ENCODE measurements around the gene ACRV1. TPM values are rescaled to one million over a fixed set of nuclear protein-coding genes. Genes with fewer than 3 reads are reported as not detected.
A peak's percentile ranks its signal among the peaks of the same experiment; 100 is the strongest.
"Not testable (repeated sequence)": the region's sequence is repeated elsewhere in the genome, so short reads cannot be mapped to it uniquely, and the experiment has no call there.

ACRV1 gene, protein sequence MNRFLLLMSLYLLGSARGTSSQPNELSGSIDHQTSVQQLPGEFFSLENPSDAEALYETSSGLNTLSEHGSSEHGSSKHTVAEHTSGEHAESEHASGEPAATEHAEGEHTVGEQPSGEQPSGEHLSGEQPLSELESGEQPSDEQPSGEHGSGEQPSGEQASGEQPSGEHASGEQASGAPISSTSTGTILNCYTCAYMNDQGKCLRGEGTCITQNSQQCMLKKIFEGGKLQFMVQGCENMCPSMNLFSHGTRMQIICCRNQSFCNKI
- not detected in 2 replicates for total RNA-seq

DNA sequence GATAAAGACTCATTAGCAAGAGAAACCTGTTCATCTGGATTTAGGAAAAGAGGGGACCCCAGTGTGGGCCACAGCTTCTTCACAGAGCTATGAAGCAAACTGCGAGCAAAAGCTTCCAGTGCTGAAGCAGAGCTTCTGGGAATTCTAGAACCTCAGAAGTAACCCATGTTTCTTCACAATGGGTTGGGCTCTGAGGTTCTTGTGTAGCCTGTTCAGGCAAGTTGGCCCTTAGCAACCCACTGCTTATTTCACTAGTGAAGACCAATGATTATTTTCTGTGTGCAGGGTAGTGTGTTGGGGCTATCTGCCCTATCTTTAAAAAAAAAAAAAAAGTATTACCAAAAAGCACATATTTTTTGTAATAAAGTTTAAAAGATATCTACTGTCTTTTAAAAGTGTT is at the start of gene ACRV1:
Gene ACRV1, minus strand, starts transcription at position 101 of the 400 bp plus-strand sequence. Its CDS starts 67 bp downstream, at position 34.
- no peak for FAIRE-seq
- DNase-seq (ENCODE audit: low read depth), result peak; percentile 15
- Histone ChIP-seq H3K36me3 (ENCODE audit: control insufficient read depth, insufficient read depth, low read length) (no peaks in the 10 kb centered on the region), H3K4me3 (ENCODE audit: low read depth, low read length) (no peak within 1 kb of the TSS), H3K27me3 (ENCODE audit: control insufficient read depth, insufficient read depth, low read length) (no peaks in the 10 kb centered on the region)
- TF ChIP-seq, protein P1, sequence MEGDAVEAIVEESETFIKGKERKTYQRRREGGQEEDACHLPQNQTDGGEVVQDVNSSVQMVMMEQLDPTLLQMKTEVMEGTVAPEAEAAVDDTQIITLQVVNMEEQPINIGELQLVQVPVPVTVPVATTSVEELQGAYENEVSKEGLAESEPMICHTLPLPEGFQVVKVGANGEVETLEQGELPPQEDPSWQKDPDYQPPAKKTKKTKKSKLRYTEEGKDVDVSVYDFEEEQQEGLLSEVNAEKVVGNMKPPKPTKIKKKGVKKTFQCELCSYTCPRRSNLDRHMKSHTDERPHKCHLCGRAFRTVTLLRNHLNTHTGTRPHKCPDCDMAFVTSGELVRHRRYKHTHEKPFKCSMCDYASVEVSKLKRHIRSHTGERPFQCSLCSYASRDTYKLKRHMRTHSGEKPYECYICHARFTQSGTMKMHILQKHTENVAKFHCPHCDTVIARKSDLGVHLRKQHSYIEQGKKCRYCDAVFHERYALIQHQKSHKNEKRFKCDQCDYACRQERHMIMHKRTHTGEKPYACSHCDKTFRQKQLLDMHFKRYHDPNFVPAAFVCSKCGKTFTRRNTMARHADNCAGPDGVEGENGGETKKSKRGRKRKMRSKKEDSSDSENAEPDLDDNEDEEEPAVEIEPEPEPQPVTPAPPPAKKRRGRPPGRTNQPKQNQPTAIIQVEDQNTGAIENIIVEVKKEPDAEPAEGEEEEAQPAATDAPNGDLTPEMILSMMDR (IDR thresholded peaks at IDR 0.05; ENCODE audit: insufficient read depth, low read length, severe bottlenecking), result no peak

DNA sequence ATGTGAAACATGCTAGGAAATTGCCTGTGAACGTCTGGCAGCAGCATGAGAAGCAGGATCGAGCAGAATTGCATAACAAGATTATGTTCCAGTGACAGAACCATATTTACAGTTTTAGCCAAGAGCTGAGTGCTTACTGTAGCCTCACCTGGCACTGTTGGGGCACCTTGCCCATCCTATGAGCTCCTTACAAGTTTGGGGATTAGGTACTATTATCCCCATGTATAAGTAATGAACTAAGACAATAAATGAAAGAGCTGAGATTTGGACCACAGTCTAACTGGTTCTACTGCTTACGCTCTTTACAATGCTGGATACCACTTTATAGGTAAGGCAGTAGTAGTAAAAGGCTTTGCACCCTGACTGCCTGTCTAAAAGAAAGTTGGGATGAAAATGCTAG is 48.3 kb upstream of the ACRV1 start:
- DNase-seq (ENCODE audit: low read depth) (no peak), FAIRE-seq (no peak)
- Histone ChIP-seq H3K4me3 (ENCODE audit: low read depth, low read length) (no peak overlapping the region), H3K36me3 (ENCODE audit: control insufficient read depth, insufficient read depth, low read length) (no peaks in the 10 kb centered on the region), H3K27me3 (ENCODE audit: control insufficient read depth, insufficient read depth, low read length) (no peaks in the 10 kb centered on the region)
- TF ChIP-seq, protein P1 (IDR thresholded peaks at IDR 0.05; ENCODE audit: insufficient read depth, low read length, severe bottlenecking), result no peak

DNA sequence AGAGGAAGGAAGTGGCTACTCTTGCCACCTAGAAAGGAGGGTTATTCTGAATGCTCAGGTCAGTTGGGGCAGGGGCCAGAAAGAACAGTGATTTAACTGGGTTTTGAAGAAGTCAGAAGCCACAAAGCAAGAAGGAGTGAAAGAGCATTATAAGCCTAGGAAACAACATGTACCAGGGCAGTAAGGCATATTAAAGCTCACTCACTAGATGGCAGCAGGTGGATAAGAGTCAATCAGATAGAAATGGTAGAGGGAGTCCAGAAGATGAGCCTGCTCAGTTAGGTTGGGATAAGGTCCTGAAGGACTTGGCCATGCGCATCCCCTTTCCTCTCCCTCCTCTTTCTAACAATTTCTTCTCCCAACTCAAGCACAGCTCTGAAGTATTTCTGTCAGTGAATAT is 43.5 kb upstream of the ACRV1 start:
- Histone ChIP-seq H3K4me3 (ENCODE audit: low read depth, low read length) (no peak overlapping the region), H3K36me3 (ENCODE audit: control insufficient read depth, insufficient read depth, low read length) (no peaks in the 10 kb centered on the region), H3K27me3 (ENCODE audit: control insufficient read depth, insufficient read depth, low read length) (no peaks in the 10 kb centered on the region)
- DNase-seq (ENCODE audit: low read depth) (peak; percentile 22), FAIRE-seq (no peak)
- TF ChIP-seq, protein P1 (IDR thresholded peaks at IDR 0.05; ENCODE audit: insufficient read depth, low read length, severe bottlenecking), result peak; percentile 34

DNA sequence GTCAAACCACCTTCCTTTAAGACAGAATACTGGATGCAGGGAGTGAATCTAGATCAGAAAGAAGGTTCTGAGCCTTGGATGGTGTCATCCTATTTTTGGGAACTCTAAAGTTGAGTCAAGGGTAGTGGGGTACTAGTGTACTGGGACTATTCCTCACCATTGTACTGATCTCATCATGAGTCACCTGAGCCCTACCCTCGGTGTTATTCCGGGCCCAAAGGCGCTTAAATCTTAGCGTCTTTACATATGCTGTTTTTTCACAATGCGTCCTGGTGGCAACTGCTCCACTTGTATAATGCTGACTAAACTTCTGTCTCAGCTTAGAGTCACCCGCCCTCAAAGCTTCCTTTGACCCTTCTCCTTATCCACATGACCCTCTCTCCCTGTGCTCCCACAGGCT is 40.1 kb upstream of the ACRV1 start:
- FAIRE-seq (no peak), DNase-seq (ENCODE audit: low read depth) (no peak)
- TF ChIP-seq, protein P1 (IDR thresholded peaks at IDR 0.05; ENCODE audit: insufficient read depth, low read length, severe bottlenecking), result no peak
- Histone ChIP-seq H3K36me3 (ENCODE audit: control insufficient read depth, insufficient read depth, low read length) (no peaks in the 10 kb centered on the region), H3K4me3 (ENCODE audit: low read depth, low read length) (no peak overlapping the region), H3K27me3 (ENCODE audit: control insufficient read depth, insufficient read depth, low read length) (no peaks in the 10 kb centered on the region)

DNA sequence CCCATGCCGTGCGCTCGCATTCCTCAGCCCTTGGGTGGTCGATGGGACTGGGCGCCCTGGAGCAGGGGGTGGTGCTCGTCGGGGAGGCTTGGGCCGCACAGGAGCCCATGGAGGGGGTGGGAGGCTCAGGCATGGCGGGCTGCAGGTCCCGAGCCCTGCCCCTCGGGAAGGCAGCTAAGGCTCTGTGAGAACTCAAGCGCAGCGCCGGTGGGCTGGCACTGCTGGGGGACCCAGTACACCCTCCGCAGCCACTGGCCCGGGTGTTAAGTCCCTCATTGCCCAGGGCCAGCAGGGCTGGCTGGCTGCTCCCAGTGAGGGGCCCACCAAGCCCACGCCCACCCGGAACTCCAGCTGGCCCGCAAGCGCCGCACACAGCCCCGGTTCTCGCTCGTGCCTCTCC is 24.0 kb upstream of the ACRV1 start:
- not testable (repeated sequence) for FAIRE-seq; H3K4me3 ChIP-seq (ENCODE audit: low read depth, low read length); DNase-seq (ENCODE audit: low read depth); H3K27me3 ChIP-seq (ENCODE audit: control insufficient read depth, insufficient read depth, low read length); H3K36me3 ChIP-seq (ENCODE audit: control insufficient read depth, insufficient read depth, low read length)

DNA sequence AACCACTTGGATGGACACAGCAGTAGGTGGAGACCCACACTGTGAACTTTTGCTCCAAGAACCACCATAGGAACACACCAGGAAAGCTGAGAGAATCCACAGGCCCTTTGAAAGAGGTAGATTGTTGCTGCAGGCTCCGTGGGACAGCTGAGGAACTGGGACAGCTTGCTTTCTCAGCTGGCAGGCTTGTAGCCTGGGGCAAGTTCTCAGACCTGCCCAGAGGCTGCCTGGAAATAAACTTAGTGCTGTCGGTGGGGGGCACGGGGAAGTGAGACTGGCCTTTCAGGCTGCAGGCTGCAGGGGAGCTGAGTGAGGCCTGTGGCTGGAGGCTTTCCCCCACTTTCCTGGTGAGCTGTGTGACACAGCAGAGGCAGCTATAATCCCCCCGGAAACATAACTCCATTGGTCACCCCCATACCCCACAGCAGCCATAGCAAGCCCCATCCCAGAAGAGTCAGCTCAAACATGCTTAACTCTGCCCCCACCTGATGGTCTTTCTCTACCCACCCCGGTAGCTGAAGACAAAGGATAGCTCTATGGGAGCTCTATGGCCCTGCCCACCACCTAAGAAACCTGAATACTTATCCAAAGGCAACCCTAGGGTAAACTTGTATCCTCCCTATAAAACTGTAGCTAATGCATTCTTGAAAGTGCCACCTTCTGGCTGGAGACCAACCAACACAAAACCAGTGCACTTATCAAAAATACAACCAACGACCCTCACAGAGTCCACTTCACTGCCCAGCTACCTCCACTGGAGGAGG is 21.4 kb upstream of the ACRV1 start:
- DNase-seq (ENCODE audit: low read depth), result no peak
- H3K4me3 ChIP-seq (ENCODE audit: low read depth, low read length), result no peak overlapping the region
- H3K36me3 ChIP-seq (ENCODE audit: control insufficient read depth, insufficient read depth, low read length), result no peaks in the 10 kb centered on the region
- FAIRE-seq, result no peak
- no peaks in the 10 kb centered on the region for H3K27me3 ChIP-seq (ENCODE audit: control insufficient read depth, insufficient read depth, low read length)
- TF ChIP-seq, protein P1 (IDR thresholded peaks at IDR 0.05; ENCODE audit: insufficient read depth, low read length, severe bottlenecking), result no peak
